ENCODE measurements around the gene MBP. TPM values are rescaled to one million over a fixed set of nuclear protein-coding genes. Genes with fewer than 3 reads are reported as not detected.

MBP gene
- total and polyA plus RNA-seq, 2 of the 13 experiments (the other 11 are each of a cell fraction or from before 2014, with no cell fraction given) = 5.0 to 8.5 TPM

- TF ChIP-seq ZNF414 (CRISPR knock-in tag; IDR thresholded peaks at IDR 0.05) = no peak
- no peak for TF ChIP-seq MAZ (IDR thresholded peaks at IDR 0.05; ENCODE audit: borderline replicate concordance, low read depth, low read length)
- no peak for TF ChIP-seq MAZ (CRISPR knock-in tag; IDR thresholded peaks at IDR 0.05; ENCODE audit: low read depth)
Measured at GRCh38 chr18:77170890-77171410, 38.4 kb upstream of the MBP start (continued).

GRCh38 chr18:77168811-77169311 is 36.3 kb upstream of the MBP start:
- H3K9ac ChIP-seq (ENCODE audit: insufficient read depth, low read depth, low read length) = no peak overlapping the region
- no peaks in the 10 kb centered on the region for H3K4me1 ChIP-seq (ENCODE audit: insufficient read depth, low read length)
- no peak overlapping the region for H3K4me2 ChIP-seq (ENCODE audit: low read depth, low read length)
- FAIRE-seq (no peak), DNase-seq (ENCODE audit: low spot score) (no peak), ATAC-seq (no peak)
- intact Hi-C loops (cut with micrococcal nuclease; ENCODE audit: unreplicated experiment) = no loop called here
- H3K9me3 ChIP-seq (ENCODE audit: low read length) = no peaks in the 10 kb centered on the region
- no peak overlapping the region for H2AFZ ChIP-seq (ENCODE audit: low read length)
- WGBS (ENCODE audit: low lambda C conversion rate) = 44% methylated on average over 7 of the region's 15 CpGs
- no peak overlapping the region for H3K4me3 ChIP-seq (replicated peaks in 1 of 3; ENCODE audit: insufficient read depth in 1 of 3, low read depth in 2 of 3, low read length in 3 of 3)
- H3K36me3 ChIP-seq (replicated peaks in 1 of 2; ENCODE audit: control insufficient read depth in 1 of 2, insufficient read depth in 2 of 2, low read length in 2 of 2) = no peaks in the 10 kb centered on the region
- no peaks in the 10 kb centered on the region for H4K20me1 ChIP-seq (ENCODE audit: insufficient read depth, low read length)
- H3K79me2 ChIP-seq (ENCODE audit: insufficient read depth, low read length) = no peaks in the 10 kb centered on the region
- TF ChIP-seq ZNF430 (CRISPR knock-in tag; IDR thresholded peaks at IDR 0.05) = no peak
- no peak for TF ChIP-seq NFYC (CRISPR knock-in tag; IDR thresholded peaks at IDR 0.05)
- TF ChIP-seq ZNF580 (CRISPR knock-in tag; IDR thresholded peaks at IDR 0.05; ENCODE audit: borderline replicate concordance, low read depth) = no peak
- TF ChIP-seq NFKBIZ (CRISPR knock-in tag; IDR thresholded peaks at IDR 0.05) = no peak
- TF ChIP-seq IRF9 (CRISPR knock-in tag; IDR thresholded peaks at IDR 0.05; ENCODE audit: borderline replicate concordance) = no peak
- no peak for TF ChIP-seq TERF1 (CRISPR knock-in tag; IDR thresholded peaks at IDR 0.05)
- TF ChIP-seq ZNF549 (CRISPR knock-in tag; IDR thresholded peaks at IDR 0.05) = no peak
- no peak for TF ChIP-seq GABPB1 (CRISPR knock-in tag; IDR thresholded peaks at IDR 0.05)
- TF ChIP-seq YEATS4 (CRISPR knock-in tag; IDR thresholded peaks at IDR 0.05; ENCODE audit: borderline replicate concordance) = no peak
- TF ChIP-seq ZFP82 (CRISPR knock-in tag; IDR thresholded peaks at IDR 0.05; ENCODE audit: borderline replicate concordance) = no peak
- no peak for TF ChIP-seq KLF6 (CRISPR knock-in tag; IDR thresholded peaks at IDR 0.05)
- no peak for TF ChIP-seq ZNF720 (CRISPR knock-in tag; IDR thresholded peaks at IDR 0.05)
- no peak for TF ChIP-seq HNF4A (CRISPR knock-in tag; IDR thresholded peaks at IDR 0.05)
- TF ChIP-seq PRMT3 (CRISPR knock-in tag; IDR thresholded peaks at IDR 0.05; ENCODE audit: borderline replicate concordance, low read depth) = no peak
- no peak for TF ChIP-seq E2F5 (CRISPR knock-in tag; conservative IDR thresholded peaks at IDR 0.05)
- peaks cover 9 to 63% of the 10 kb centered on the region in 2 experiments for H3K27me3 ChIP-seq (ENCODE audit: control insufficient read depth in 1 of 2, insufficient read depth in 2 of 2, low read length in 2 of 2)
- BruUV-seq (replicated peaks) = no TSS peak
- in situ Hi-C loops (cut with HindIII; ENCODE audit: extremely low pct_ligation_motif_present, low pct_unique_long_range_greater_than_20kb) = no loop called here
- POLR2A ChIA-PET = no interaction called here
- CTCF ChIA-PET (ENCODE audit: low intra/inter-chr PET ratio, low total read pairs) = no interaction called here
- no peak overlapping the region for H3K27ac ChIP-seq (ENCODE audit: extremely low read length, insufficient read depth, low read length)

All from HepG2 (cell line).